DMS79 (cell line): ENCODE results near the gene ATRNL1.
"Not testable (repeated sequence)": the region's sequence is repeated elsewhere in the genome, so short reads cannot be mapped to it uniquely, and the experiment has no call there.

Source experiments
- DNase-seq: peaks from one replicate; lab custom pipeline; 2025; lab: John Stamatoyannopoulos, UW

The ATRNL1 gene

GRCh38 chr10:115092555-115093285 is 445 bp upstream of the ATRNL1 start:
- no peak for DNase-seq

DNA sequence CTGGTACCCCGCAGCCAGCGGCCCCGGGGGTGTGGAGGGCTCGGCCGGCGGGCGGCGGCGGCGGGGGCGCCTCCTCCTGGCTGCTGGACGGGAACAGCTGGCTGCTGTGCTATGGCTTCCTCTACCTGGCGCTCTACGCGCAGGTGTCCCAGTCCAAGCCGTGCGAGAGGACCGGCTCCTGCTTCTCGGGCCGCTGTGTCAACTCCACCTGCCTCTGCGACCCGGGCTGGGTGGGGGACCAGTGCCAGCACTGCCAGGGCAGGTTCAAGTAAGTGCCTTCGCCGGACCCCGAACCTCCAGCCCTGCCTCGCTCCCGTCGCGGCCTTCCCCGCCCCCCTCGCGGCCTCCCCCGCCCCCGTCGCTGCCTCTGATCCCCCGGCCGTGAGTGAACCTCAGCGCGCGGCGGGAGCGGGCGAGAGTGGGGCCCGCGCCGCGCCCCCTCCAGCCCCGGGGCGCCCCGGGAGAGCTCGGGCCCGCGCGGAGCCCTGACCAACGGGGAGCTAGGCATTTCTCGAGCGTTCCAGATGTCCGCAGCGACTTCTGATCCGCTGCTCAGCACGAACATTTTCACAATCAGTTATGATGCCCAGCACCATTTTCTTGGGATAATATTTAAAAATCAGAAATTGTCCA is 727 bp downstream of the ATRNL1 start:
- no peak for DNase-seq

- no peak for DNase-seq
Observed at GRCh38 chr10:115094416-115095140, 1.4 kb downstream of the ATRNL1 start.

GRCh38 chr10:115095758-115096157 is 2.6 kb downstream of the ATRNL1 start:
- DNase-seq = no peak

- no peak for DNase-seq
Observed at GRCh38 chr10:115103700-115104099, 10.5 kb downstream of the ATRNL1 start.

DNA sequence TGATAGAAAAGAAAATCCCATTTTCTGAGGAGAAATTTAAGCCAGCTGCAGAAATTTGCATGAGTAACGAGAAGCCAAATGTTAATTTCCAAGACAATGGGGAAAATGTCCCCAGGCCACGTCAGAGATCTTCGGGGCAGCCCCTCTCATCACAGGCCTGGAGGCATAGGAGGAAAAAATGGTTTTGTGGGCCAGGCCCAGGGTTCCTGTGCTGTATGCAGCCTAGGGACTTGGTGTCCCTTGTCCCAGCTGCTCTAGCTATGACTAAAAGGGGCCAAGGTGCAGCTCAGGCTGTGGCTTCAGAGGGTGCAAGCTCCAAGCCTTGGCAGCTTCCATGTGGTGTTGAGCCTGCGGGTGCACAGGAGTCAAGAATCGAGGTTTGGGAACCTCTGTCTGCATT is 12.2 kb downstream of the ATRNL1 start:
- DNase-seq = not testable (repeated sequence)

DNA sequence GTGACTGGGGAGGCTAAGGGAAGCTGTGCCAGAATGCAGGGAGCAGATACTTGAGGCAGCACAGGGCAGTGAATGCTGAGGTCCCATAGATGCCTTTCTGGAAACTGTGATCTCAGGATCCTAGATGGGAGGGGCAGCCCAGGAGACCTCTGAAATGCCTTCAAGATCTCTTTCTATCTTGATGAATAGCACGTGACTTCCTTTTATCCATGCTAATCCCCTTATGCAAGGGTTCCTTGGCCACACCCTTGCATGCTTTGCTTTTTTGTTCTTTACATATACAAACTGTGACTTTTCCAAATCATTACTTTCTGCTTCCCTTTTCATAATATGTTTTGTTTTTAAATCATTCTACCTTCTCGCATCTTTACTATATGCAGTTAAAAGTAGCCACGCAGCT is 14.7 kb downstream of the ATRNL1 start:
- no peak for DNase-seq

DNA sequence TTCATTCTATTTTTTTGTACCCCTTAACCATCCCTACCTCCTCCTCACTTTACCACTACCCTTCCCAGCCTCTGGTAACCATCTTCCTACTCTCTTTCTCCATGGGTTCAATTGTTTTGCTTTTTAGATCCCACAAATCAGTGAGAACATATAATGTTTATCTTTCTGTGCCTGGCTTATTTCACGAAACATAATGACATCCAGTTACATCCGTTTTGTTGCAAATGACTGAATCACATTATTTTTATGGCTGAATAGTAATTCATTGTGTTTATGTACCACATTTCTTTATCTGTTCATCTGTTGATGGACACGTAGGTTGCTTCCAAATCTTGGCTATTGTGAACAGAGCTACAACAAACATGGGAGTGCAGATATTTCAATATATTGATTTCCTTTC is 24.1 kb downstream of the ATRNL1 start:
- no peak for DNase-seq

GRCh38 chr10:115118346-115118745 is 25.2 kb downstream of the ATRNL1 start:
- DNase-seq = no peak

GRCh38 chr10:115125505-115125904 is 32.3 kb downstream of the ATRNL1 start:
- no peak for DNase-seq

DNA sequence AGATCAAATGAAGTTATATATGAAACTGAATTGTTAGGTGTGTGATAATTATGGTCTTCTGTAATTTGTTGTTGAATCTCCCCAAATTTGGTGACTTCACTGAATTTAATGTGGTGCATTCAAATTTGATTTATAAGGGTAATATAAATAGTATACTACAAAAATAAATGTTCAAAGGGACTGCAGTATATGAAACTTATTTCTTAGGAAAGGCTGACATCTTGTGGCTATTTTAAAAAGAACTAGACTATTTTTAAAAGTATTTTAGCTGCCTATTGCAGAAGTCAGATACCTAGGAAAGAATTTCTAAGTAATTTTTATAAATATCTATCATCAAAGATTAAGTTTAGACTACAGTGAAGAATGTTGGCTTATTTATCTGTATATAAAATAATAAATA is 36.6 kb downstream of the ATRNL1 start:
- DNase-seq = no peak

DNA sequence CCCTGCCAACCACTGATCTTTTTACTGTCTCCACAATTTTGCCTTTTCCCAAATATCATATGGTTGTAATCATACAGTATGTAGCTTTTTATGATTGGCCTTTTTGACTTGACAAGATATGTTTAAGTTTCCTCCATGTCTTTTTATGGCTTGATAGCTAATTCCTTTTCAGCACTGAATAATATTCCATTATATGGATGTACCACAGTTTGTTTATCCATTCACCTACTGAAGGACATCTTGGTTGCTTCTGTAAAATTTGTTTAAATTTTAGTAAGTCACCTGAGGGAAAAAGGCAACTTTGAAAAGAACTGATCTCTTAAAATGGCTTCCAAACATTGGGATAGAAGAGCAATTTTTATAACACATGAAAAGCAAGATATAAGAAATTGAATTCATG is 43.5 kb downstream of the ATRNL1 start:
- no peak for DNase-seq

- no peak for DNase-seq
Observed at GRCh38 chr10:115141254-115141653, 48.1 kb downstream of the ATRNL1 start.

- no peak for DNase-seq
Observed at GRCh38 chr10:115157357-115157756, 64.2 kb downstream of the ATRNL1 start.

DNA sequence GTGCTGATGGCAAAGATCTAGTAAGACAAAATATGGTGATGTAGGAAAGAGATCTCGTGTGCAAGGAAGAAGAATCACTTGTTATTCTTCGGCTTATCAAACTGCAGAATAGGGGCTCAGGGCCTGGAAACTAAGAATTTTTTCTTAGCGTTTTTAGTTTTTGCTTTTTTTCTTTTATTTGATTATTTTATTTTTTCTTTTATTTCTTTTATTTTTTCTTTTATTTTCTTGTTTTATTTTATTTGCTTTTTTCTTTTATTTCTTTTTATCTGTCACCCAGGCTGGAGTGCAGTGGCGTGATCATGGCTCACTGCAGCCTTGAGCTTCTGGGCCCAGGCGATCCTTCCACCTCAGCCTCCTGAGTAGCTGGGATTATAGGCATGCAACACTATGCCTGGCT is 70.0 kb downstream of the ATRNL1 start:
- no peak for DNase-seq

- DNase-seq = no peak
Observed at GRCh38 chr10:115164220-115164619, 71.1 kb downstream of the ATRNL1 start.

DNA sequence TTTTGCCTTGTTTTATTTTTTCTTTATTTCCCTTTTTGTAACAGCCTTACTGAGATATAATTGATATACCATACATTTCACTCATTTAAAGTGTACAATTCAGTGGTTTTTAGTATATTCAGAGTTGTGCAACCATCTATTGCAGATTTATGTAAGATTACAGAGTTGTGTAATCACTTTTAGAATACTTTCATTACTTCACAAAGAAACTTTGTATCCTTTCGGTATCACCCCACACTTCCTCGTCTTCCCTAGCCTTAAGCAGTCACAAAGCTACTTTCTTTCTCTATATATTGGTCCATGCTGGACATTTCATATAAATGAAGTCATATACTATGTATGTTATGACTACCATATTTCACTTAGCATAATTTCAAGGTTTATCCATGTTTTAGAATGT is 74.6 kb downstream of the ATRNL1 start:
- no peak for DNase-seq

DNA sequence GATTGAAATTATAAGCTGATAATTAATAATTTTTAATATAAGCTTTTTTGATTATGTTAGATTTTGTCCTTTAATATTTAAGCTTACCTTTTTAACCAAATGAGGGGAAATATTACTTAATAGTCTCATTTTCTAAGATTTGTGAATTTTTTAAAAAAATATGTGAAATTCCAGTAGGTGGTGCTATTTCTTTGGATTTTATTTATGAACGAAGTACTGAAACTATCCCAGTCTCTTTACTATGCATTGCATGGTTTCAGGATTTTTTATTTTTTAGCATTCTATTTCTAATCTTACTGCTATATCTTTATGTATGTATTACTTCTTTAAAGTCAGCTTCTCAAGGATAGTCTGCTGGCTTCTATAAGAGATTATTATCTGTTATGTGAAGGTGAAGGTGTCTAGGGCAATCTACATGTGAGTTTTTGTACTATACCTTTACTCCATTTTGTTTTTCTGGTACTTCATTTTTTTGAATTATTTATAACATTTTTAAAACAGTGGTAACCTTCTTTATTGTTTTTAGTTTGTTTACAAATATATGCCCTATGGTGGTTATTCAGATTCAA is 78.3 kb downstream of the ATRNL1 start:
- DNase-seq = no peak

- DNase-seq = no peak
Observed at GRCh38 chr10:115173915-115174443, 80.8 kb downstream of the ATRNL1 start.

DNA sequence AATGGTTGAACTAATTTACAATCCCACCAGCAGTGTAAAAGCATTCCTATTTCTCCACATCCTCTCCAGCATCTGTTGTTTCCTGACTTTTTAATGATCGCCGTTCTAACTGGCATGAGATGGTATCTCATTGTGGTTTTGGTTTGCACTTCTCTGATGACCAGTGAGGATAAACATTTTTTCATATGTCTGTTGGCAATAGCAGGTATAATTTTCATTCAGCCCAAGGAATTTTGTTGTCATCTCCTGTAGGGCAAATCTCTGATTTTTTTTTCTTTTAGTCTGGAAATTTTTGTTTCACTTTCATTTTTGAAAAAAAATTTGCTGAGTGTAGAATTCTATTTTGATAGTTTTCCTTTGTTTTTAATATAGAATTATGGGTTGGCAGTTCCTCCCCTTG is 114.1 kb downstream of the ATRNL1 start:
- DNase-seq = not testable (repeated sequence)

DNA sequence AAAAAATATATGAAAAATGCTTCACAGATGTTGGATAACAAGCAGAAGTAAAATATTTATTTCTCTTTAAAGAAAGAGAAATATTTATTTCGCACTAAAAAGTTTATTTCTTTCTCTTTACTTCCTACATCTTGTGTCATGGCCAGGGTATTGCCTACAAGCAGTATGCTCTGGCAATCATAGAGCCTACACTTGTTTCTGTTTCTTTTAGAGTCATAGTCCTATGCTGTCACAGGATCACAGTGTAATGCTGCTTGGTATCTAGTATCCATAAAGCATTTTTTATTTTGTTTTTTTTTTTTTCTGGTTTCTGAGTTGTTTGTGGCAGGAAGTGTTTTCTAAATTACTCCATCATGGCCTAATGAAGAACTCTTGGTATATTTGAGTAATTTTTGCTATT is 116.0 kb downstream of the ATRNL1 start:
- DNase-seq = no peak

GRCh38 chr10:115214829-115215228 is 121.7 kb downstream of the ATRNL1 start:
- DNase-seq = no peak

- DNase-seq = no peak
Observed at GRCh38 chr10:115219203-115219602, 126.0 kb downstream of the ATRNL1 start.
